Thoracic aorta (tissue), 2 donors: Measurements from ENCODE around the gene CGREF1. TPM values are rescaled to one million over a fixed set of nuclear protein-coding genes. Genes with fewer than 3 reads are reported as not detected.

Source experiments
- ATAC-seq: fragments of 150-250 bp; one replicate; pipeline ENCODE4 v1.8.0; 2017; ENCODE audit warnings: low read depth; ENCODE audit not compliant: insufficient number of reproducible peaks, low FRiP score
- DNase-seq: peaks from one replicate; pipeline ENCODE4 v3.0.0-alpha.2; 2020; ENCODE audit warnings: low spot score
- H3K27ac ChIP-seq, 2 donors: fragments of 200-600 bp; sonication (generic); 1 replicate in 1 of 2; 2 replicates in 1 of 2; pipeline ENCODE4 v1.5.1; 2016; ENCODE audit warnings: mild to moderate bottlenecking in 2 of 2, moderate library complexity in 2 of 2
- H3K27me3 ChIP-seq: fragments of 200-600 bp; sonication (generic); replicated peaks from 2 replicates; pipeline ENCODE4 v1.6.0; 2016; ENCODE audit warnings: mild to moderate bottlenecking; ENCODE audit not compliant: insufficient read depth
- H3K36me3 ChIP-seq: fragments of 200-600 bp; sonication (generic); one replicate; pipeline ENCODE4 v1.5.1; 2016
- H3K4me1 ChIP-seq, 2 donors: fragments of 200-600 bp; sonication (generic); 1 replicate in 1 of 2; 2 replicates in 1 of 2; pipeline versions ENCODE4 v1.5.1 to v1.6.0; 2016; ENCODE audit warnings: low read depth in 2 of 2, mild to moderate bottlenecking in 1 of 2; ENCODE audit not compliant: control insufficient read depth in 1 of 2
- H3K4me3 ChIP-seq: fragments of 200-600 bp; sonication (generic); 2 replicates; pipeline ENCODE4 v1.5.1; 2016; ENCODE audit warnings: mild to moderate bottlenecking
- H3K9me3 ChIP-seq: fragments of 200-600 bp; sonication (generic); 2 replicates; pipeline ENCODE4 v1.5.1; 2016
- CTCF ChIP-seq: fragments of 200-600 bp; sonication (generic); IDR thresholded peaks from one replicate; pipeline ENCODE4 v1.5.1; 2019; ENCODE audit warnings: antibody characterized with exemption
- total RNA-seq, 2 donors: library from RNA; depleted of rRNA; stranded (reverse); fragments of >200 nt; gene quantifications; one replicate each; pipeline versions ENCODE4 v1.1.0 to v1.2.3, GENCODE V29; 2016

CGREF1 gene
- 10 to 100 TPM; 18.8 to 19.8 TPM for total RNA-seq

- ATAC-seq, result no peak
- Histone ChIP-seq H3K27ac (no peak within 1 kb of the TSS), H3K27me3 (no peaks in the 10 kb centered on the region), H3K36me3 (no peaks in the 10 kb centered on the region), H3K4me1 (peaks cover 9 to 15% of the 10 kb centered on the region in 2 donors), H3K9me3 (no peaks in the 10 kb centered on the region), H3K4me3 (peak within 1 kb of the TSS; percentile 68)
- no peak for TF ChIP-seq CTCF
- DNase-seq, result no peak
Observed at GRCh38 chr2:27118525-27119329, at the start of gene CGREF1. Gene CGREF1, minus strand, starts transcription at chr2:27119128. Its CDS starts 14,762 bp downstream, at chr2:27104366.

- H3K27ac ChIP-seq, result no peak overlapping the region
- no peaks in the 10 kb centered on the region for H3K4me1 ChIP-seq
- DNase-seq (no peak), ATAC-seq (no peak)
- no peaks in the 10 kb centered on the region for H3K27me3 ChIP-seq
- H3K4me3 ChIP-seq, result no peak overlapping the region
- no peaks in the 10 kb centered on the region for H3K36me3 ChIP-seq
- no peaks in the 10 kb centered on the region for H3K9me3 ChIP-seq
- TF ChIP-seq CTCF, result no peak
Observed at GRCh38 chr2:27164960-27165763, 46.2 kb upstream of the CGREF1 start.

GRCh38 chr2:27162151-27163121 is 43.5 kb upstream of the CGREF1 start:
- no peak for TF ChIP-seq CTCF
- H3K4me1 ChIP-seq, result no peaks in the 10 kb centered on the region
- H3K9me3 ChIP-seq, result no peaks in the 10 kb centered on the region
- H3K27me3 ChIP-seq, result no peaks in the 10 kb centered on the region
- H3K27ac ChIP-seq, result no peak overlapping the region
- no peaks in the 10 kb centered on the region for H3K36me3 ChIP-seq
- no peak overlapping the region for H3K4me3 ChIP-seq
- DNase-seq (no peak), ATAC-seq (no peak)

DNA sequence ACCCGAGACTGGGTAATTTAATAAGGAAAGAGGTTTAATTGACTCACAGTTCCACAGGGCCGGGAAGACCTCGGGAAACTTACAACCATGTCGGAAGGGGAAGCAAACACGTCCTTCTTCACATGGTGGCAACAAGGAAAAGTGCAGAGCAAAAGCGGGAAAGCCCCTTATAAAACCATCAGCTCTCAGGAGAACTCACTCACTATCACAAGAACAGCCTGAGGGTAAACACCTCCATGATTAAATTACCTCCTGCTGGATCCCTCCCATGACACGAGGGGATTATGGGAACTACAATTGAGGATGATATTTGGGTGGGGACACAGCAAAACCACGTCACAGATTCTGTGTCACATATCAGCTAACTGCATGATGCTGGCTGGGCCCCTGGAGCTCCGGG is 41.3 kb upstream of the CGREF1 start:
- ATAC-seq (no peak), DNase-seq (no peak)
- Histone ChIP-seq H3K36me3 (no peaks in the 10 kb centered on the region), H3K27me3 (no peaks in the 10 kb centered on the region), H3K9me3 (no peaks in the 10 kb centered on the region), H3K4me3 (no peak overlapping the region), H3K27ac (no peak overlapping the region), H3K4me1 (no peaks in the 10 kb centered on the region)
- no peak for TF ChIP-seq CTCF
